ENCODE results near the gene HS3ST1.
"Not testable (repeated sequence)": the region's sequence is repeated elsewhere in the genome, so short reads cannot be mapped to it uniquely, and the experiment has no call there.

HS3ST1 gene

DNA sequence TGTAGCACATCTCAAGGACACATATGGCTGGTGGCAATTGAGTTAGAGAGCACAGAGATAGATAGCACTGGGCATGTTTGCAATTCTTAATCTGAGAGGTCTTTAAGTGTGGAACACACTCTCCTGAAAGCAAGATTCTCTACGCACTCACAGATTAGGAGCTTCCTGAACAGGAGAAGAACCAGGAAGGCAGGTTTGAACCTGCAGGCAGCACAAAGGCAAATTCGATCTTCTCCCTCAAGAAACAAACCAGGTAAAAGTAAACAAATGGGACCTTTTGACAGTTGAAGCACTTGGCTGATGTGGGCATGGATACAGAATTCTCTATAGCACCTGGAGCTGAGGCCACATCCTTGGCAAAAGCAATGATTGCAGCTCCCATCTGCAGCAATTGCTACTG lies 24.3 kb downstream of the HS3ST1 start:
- DNase-seq (ENCODE audit: low read depth in 2 of 2, low spot score in 1 of 2) = no peak

DNA sequence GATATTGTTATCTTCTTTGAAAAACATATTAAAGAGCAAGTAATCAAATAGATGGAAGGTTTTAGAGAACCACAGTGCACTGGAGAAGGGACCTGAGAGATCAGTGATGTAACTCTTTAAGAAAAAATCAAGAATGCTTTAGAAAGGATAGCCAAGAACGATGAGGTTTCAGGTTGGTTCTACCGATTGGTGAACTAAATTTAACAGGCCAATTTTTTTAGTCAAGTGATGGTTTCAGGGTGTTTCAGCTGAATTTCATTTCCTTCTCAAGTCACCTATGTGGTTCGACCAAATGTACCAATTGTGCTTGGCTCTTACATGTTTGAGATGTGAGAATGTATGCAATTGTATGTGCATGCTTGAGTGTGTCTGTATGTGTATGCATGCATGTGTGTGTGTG lies 26.5 kb downstream of the HS3ST1 start:
- no peak for DNase-seq (ENCODE audit: low read depth in 2 of 2, low spot score in 1 of 2)

DNA sequence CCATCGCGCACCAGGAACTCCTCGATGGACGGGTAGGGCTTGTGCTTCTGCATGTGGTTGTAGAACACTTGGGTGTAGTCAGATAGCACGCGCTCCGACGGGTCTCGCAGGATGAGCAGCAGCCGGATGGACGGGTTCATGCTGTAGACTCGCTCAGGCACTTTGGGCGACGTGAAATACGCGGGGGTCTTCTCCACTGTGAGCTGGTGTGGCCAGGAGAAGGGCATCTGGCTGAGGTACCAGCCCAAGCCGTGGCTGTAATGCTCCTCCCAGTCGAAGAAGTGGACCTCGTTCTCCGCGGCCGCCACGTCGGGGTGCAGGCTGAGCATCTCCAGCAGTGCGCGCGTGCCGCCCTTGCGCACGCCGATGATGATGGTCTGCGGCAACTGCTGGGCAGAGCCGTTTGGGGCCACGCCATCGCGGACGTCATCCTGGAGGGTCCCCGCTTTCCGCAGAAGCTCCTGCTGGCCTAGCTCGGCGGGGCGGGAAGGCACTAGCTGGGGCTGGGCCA lies 29.2 kb downstream of the HS3ST1 start:
- DNase-seq (ENCODE audit: low read depth in 2 of 2, low spot score in 1 of 2) = no peak

DNA sequence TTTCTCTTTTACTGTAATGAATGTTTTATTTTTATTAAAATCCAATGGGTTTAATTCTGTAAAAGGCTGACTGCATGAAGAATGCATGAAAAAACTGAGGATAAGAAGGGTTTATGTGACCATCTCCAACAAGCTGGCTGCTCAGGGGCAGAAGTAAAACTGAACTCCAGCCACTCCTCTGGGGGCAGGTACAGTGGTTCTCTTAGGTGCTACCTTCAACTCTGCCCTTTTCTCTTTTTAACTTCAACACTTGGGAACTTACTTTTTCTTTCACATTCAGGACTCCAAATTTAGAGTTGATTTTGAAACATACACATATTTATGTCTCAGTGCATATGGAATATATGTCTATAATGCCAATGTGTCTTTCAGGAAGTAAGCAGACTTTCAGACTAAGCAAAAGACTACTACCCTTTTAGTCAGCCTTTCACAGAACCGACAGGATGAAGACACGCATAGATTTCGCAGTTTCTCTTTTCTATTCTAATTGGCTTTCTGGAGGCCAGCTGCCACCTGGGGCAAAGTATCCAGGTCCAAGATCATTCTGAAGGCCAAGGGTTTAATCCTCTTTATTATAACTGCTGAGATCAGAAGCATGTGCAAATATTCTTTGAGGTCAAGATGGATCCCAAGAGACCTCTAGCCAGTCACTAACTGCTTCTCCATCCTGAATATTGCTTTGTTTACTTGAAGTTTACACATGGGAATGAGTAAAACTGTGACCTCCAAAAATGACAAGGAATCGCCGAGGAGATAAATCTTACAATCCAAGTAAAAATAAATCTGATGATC lies 30.7 kb downstream of the HS3ST1 start:
- DNase-seq (ENCODE audit: low read depth in 2 of 2, low spot score in 1 of 2) = no peak

DNA sequence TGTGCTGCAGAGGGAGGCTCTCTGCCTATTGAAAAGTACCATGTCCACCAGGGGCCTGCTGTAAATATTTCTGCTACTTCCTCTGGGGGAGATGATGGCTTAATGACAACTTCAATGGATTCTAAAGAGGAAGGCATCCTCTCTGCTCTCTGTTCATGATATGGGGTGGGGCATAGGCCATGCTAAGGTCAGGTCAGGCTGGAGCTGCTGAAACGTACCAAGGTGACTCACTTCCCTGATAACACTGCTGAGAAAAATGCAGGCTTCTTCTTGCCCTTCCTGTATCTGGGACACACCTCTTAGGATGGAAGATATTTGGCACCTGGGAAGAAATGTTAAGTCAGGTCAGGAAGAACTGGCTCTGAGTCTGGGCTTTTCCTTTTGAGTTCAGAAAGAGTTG lies 31.5 kb downstream of the HS3ST1 start:
- DNase-seq (ENCODE audit: low read depth in 2 of 2, low spot score in 1 of 2) = no peak

DNA sequence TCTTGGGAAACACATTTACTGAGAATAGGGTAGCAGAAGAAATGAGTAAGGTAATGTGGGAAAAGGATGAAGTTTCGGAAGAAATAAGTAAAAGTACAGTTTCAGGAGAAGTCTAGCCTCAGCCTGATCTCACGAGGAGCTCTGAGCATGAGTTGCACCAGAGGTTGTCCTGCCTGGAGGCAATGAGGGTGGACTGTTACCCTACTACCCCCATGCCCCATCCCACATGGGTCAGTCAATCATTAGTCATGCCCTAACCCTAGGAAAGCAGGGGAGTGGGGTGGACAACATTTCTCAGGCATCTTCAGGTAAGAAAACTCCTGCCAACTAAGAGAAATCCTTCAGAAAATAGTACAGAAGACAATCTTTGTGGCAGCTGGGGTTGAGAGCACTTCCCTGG lies 35.1 kb downstream of the HS3ST1 start:
- DNase-seq (ENCODE audit: low read depth in 2 of 2, low spot score in 1 of 2) = no peak

DNA sequence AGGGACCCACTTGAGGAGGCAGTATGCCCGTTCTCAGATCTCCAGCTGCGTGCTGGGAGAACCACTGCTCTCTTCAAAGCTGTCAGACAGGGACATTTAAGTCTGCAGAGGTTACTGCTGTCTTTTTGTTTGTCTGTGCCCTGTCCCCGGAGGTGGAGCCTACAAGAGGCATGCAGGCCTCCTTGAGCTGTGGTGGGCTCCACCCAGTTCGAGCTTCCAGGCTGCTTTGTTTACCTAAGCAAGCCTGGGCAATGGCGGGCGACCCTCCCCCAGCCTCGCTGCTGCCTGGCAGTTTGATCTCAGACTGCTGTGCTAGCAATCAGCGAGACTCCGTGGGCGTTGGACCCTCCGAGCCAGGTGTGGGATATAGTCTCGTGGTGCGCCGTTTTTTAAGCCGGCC lies 44.6 kb downstream of the HS3ST1 start:
- not testable (repeated sequence) for DNase-seq (ENCODE audit: low read depth in 2 of 2, low spot score in 1 of 2)

DNA sequence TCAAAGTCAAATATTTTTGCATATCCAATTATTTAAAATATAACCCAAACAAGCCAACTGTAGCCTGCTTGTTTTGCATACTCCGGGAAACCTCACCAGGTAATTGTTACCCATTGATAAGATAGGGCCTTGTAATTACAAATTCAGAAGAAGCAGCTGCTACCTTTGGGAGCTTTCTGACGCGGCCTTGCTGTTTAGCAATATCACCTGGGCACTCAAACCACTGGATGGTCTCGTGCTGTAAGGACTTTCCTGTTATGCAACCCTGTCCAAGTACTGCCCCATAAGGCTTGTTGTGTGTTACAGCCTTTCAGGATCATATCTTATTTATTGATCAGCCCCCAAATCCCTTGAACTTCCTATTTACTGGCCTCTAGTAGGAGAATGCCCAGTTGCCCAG lies 52.1 kb downstream of the HS3ST1 start:
- DNase-seq (ENCODE audit: low read depth in 2 of 2, low spot score in 1 of 2) = no peak

DNA sequence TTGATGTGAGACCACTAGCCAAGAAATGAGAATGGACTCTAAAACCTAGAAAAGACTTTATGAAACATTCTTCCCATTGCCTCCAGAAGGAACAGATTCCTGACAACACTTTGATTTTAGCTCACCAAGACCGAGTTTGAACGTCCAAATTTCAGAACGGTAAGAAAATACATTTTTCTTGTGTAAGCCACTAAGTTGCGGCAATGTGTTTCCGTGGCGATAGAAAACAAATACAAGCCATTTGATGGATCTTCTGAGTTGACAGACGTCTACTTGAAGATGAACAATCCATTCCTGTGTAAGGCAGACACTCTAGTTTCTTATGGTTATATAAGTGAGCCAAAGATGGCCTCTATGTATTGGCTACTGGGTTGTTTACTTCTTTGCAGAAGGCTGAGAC lies 52.5 kb downstream of the HS3ST1 start:
- no peak for DNase-seq (ENCODE audit: low read depth in 2 of 2, low spot score in 1 of 2)

DNA sequence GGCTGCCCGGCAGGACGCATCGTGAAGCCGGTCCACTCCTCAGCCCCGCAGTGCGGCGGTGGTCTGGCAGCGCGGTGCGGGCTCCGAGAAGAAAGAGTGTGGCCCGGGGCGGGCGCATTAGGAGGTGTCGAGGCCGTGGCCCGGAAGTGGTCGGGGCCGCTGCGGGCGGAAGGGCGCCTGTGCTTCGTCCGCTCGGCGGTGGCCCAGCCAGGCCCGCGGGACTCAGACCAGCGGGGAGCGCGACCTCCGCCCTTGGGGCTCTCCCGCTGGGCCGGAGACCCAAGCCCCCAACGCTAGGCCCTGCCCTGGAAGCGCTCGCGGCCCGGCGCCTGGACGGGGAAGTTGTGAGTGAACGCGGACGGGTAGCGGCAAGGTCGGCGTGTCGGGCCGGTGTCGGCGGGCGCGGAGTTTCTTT lies 60.0 kb downstream of the HS3ST1 start:
- DNase-seq (ENCODE audit: low read depth in 2 of 2, low spot score in 1 of 2) = no peak

DNA sequence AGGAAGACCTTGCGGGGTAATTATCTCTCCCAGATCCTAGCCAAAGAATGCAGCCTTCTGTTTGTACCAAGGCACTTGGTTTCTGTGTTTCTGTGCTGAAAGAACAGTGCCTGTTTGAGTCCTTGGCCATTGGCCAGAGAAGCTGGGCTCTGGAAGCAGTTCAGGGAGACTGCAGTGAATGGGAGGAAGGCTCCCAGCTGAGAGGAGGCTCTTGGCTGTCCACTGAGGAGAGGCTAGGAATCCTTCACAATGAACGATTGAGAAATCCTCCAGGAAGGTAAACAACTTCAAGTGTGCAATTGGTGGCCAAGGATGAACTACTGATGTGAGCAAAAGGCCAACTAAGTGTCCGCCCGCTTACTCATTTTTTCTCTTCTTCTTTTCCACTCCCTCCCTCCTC lies 61.3 kb downstream of the HS3ST1 start:
- no peak for DNase-seq (ENCODE audit: low read depth in 2 of 2, low spot score in 1 of 2)

DNA sequence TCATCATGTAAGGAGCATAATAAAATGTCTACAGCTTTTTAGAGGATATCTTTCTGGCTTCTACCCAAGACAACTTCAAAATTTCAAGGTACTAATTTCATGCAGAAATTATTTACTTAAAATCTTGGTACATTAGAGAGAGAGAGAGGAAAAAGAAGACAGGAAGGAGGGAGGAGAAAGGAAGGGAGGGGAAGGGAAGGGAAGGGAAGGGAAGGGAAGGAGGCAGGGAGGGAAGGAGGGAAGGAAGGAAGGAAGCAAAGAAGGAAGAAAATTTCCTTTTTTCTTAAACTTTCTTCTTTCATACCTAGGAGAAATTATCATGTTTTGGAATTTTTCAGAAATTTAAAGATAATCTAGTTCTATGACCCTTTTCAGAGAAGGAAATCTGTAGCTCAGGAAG lies 61.8 kb downstream of the HS3ST1 start:
- DNase-seq (ENCODE audit: low read depth in 2 of 2, low spot score in 1 of 2) = no peak

DNA sequence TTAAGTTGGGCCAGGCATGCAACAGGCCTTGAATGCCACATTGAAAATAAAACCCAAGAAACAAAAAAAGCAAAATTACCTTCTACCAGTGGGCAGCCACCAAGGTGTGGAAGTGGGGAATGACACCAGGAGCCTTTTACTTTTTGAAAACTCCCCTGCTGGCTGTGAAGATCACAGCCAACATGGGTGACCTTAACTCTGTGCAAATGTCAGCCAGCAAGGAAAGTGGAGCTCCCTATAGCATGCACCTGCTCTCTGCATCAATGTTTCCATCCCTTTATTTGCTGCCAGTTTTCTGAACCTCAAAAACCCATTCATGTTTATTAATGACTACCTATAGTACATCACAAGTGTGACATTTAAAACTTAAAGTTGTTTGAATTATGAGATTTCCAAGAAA lies 63.7 kb downstream of the HS3ST1 start:
- DNase-seq (ENCODE audit: low read depth in 2 of 2, low spot score in 1 of 2) = no peak

DNA sequence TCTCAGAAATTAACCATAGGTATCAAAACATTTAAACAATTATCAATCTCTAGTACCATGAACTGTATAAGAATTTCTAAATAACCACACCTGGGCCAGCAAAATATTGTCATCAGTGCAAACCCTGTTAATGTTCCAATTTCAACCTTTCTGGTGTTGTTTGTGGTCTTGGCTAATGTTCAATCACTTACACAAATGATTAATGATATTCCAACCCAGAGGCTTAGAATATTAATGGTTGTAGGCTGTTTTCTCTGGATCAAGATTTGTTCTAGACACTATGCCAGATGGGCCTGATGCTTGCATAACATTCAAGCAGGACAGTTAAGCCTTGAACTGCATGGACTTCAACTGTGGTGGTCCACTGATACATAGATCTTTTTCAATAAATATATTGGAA lies 69.1 kb downstream of the HS3ST1 start:
- no peak for DNase-seq (ENCODE audit: low read depth in 2 of 2, low spot score in 1 of 2)

DNA sequence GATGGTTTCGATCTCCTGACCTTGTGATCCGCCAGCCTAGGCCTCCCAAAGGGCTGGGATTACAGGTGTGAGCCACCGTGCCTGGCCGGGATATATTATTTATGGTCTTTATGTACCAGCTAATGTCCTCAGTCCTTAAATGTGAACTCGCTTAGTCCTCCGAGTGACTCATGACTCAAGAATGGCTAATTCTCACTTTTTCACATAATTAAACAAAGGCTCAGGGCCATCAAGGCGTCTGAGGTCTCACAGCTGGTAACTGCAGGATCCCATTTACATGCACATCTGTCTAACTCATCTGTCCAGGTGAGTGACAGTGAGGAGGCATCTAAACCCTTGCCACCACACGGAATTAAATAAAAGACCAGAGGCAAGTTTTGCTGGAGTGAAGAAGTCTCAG lies 73.5 kb downstream of the HS3ST1 start:
- no peak for DNase-seq (ENCODE audit: low read depth in 2 of 2, low spot score in 1 of 2)

DNA sequence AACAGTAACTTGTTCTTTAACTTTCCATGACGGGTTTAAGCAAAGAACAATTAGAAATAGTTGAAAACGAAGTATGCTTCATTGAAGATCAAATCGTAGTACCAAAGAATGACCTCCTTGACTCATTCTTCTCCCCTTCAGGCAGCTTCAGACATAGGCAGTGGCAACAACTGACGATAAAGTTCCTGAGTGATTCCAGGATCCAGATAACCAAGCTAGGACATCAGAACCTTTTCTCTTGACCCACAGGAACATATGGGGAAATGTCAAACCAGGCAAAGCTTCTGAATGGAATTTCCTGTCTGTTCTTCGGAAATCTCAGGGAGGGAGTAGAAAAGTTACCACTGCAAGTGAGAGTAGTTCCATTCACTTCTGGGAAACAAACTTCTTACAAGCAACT lies 74.2 kb downstream of the HS3ST1 start:
- no peak for DNase-seq (ENCODE audit: low read depth in 2 of 2, low spot score in 1 of 2)

DNA sequence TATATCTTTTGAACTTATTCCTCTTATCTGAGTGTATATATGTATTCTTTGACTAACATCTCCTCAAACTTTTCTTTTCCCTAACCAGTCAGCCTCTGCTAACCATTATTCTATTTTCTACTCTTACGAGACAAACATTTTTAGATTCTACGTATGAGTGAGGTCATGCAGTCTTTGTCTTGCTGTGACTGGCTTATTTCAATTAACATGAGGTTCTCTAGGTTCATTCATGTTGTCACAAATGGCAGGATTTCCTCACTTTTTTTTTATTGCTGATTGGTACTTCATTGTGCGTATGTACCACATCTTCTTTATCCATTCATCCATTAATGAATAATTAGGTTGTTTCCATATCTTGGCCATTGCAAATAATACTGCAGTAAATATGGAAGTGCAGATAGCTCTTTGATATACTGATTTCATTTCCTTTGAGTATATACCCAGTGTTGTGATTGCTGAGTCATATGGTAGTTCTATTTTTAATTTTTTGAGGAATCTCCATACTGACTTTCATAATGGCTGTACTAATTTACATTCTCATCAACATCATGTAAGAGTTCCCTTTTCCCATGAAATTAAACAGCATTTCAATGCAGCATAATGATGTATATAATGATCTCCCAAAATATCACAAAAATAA lies 80.1 kb downstream of the HS3ST1 start:
- no peak for DNase-seq (ENCODE audit: low read depth in 2 of 2, low spot score in 1 of 2)

DNA sequence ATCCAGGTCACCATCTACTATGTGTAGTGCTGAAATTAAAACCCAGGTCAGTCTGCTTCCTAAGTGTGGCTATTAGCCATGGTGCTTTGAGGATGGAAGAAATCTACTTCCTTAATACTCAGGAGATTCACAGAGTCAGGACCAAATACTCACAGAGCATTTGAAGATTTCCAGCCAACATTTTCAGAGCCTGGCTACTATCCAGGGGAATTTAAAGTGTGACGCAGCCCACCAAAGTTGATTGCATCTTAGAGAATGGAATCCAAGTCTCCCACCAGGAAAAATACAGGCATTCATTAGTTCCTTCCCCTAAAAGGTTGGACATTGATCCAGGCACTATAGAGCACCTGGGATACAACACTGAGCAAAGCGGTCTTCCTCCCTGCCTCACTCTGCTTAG lies 83.8 kb downstream of the HS3ST1 start:
- DNase-seq (ENCODE audit: low read depth in 2 of 2, low spot score in 1 of 2) = no peak

DNA sequence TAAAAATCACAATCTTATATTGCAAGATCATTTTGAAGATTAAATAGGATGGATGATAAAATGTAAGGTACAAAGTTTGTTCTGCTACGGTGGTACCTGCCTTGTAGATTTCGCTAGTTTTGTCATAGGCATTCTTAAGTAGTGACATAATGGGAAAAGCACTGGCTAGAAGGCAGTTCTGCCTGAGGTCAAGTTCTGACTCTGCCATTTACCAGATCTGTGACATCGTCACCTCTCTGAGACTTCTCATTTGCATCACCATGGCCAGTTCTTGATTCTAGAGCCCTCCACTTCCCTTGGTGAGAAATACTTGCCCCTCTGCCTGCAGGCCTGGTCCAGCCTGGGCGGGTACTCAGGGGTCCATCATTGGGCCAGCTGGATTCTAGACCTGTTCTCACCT lies 85.2 kb downstream of the HS3ST1 start:
- DNase-seq (ENCODE audit: low read depth in 2 of 2, low spot score in 1 of 2) = no peak
